Measurements from ENCODE around the gene SAMD4A.

GRCh38 chr14:54756656-54757392 lies 189.9 kb downstream of the SAMD4A start:
- TF ChIP-seq POLR2A (IDR thresholded peaks at IDR 0.05) (no peak), CTCF (IDR thresholded peaks at IDR 0.05) (no peak)
